B cell (primary cell): ENCODE results near the gene RNASE12. TPM values are rescaled to one million over a fixed set of nuclear protein-coding genes. Genes with fewer than 3 reads are reported as not detected.

Experiments
- ATAC-seq: fragments of 200-7000 bp; cut with Tn5 transposase; one replicate; pipeline ENCODE4 v1.10.0; 2021; ENCODE audit warnings: low read depth, mild to moderate bottlenecking, moderate number of reproducible peaks, moderate library complexity
- CTCF ChIA-PET: fragments of 350-600 bp; sonication (Branson Sonifier 250); formaldehyde crosslinking; loops from one replicate; lab custom pipeline; 2021; ENCODE audit warnings: antibody characterized with exemption, inconsistent platforms; lab: Charles Lee
- POLR2A ChIA-PET: fragments of 350-600 bp; sonication (Branson Sonifier 250); formaldehyde crosslinking; loops from one replicate; lab custom pipeline; 2021; ENCODE audit warnings: antibody characterized with exemption; lab: Charles Lee
- DNase-seq: peaks from one replicate; pipeline ENCODE4 v3.0.0; 2013
- H2AFZ ChIP-seq: 2 replicates; pipeline ENCODE4 v1.6.1; 2012; ENCODE audit warnings: mild to moderate bottlenecking, low read depth, low read length; ENCODE audit not compliant: insufficient read depth, poor library complexity, severe bottlenecking
- H3K27ac ChIP-seq, 2 donors: 1 replicate in 1 of 2; 2 replicates in 1 of 2; pipeline ENCODE4 v1.5.1; 2012 to 2013; ENCODE audit warnings: low read length in 2 of 2, mild to moderate bottlenecking in 2 of 2, moderate library complexity in 1 of 2
- H3K27me3 ChIP-seq, 4 experiments: fragments of 200-600 bp in 1 of 4; sonication (generic) in 1 of 4; replicated peaks in 1 of 4; 1 replicate in 2 of 4; 2 replicates in 2 of 4; pipeline versions ENCODE4 v1.6.1 to v1.7.0; 2013 to 2016; ENCODE audit warnings: low read length in 3 of 4, mild to moderate bottlenecking in 2 of 4, mixed read lengths in 1 of 4, moderate library complexity in 1 of 4; ENCODE audit not compliant: insufficient read depth in 4 of 4, control insufficient read depth in 3 of 4; ENCODE audit errors: control extremely low read depth in 1 of 4
- H3K36me3 ChIP-seq, 2 experiments: replicated peaks in 1 of 2; 1 replicate in 1 of 2; 2 replicates in 1 of 2; pipeline versions ENCODE4 v1.6.1 to v1.7.1; 2013; ENCODE audit warnings: low read length in 1 of 2; ENCODE audit not compliant: insufficient read depth in 2 of 2, control insufficient read depth in 1 of 2; ENCODE audit errors: control extremely low read depth in 1 of 2, extremely low read depth in 1 of 2
- H3K4me1 ChIP-seq, 2 donors: fragments of 200-600 bp in 1 of 2; sonication (generic) in 1 of 2; 1 replicate in 1 of 2; 2 replicates in 1 of 2; pipeline versions ENCODE4 v1.5.1 to v1.6.1; 2013 to 2017; ENCODE audit warnings: low read length in 2 of 2; ENCODE audit not compliant: control insufficient read depth in 2 of 2, insufficient read depth in 2 of 2
- H3K4me2 ChIP-seq: replicated peaks from 2 replicates; pipeline ENCODE3; 2012; ENCODE audit warnings: mild to moderate bottlenecking, low read depth, low read length; ENCODE audit not compliant: poor library complexity, severe bottlenecking
- H3K4me3 ChIP-seq, 5 experiments: fragments of 200-600 bp in 1 of 5; sonication (generic) in 1 of 5; 1 replicate in 3 of 5; 2 replicates in 2 of 5; pipeline versions ENCODE4 v1.5.1 to v1.7.0; 2011 to 2016; ENCODE audit warnings: low read length in 4 of 5, mild to moderate bottlenecking in 4 of 5, low read depth in 2 of 5, control low read depth in 1 of 5, moderate library complexity in 1 of 5; ENCODE audit not compliant: insufficient read depth in 1 of 5; ENCODE audit errors: control extremely low read depth in 1 of 5, extremely low read depth in 1 of 5
- H3K79me2 ChIP-seq: fragments of 200-600 bp; sonication (generic); one replicate; pipeline ENCODE4 v1.6.0; 2016; ENCODE audit warnings: low read length; ENCODE audit not compliant: control insufficient read depth, insufficient read depth
- H3K9ac ChIP-seq: fragments of 200-600 bp; sonication (generic); 2 replicates; pipeline ENCODE4 v1.6.1; 2017; ENCODE audit warnings: mild to moderate bottlenecking, low read length, moderate library complexity
- H3K9me3 ChIP-seq, 3 donors: one replicate each; pipeline versions ENCODE4 v1.6.1 to v1.7.1; 2013; ENCODE audit warnings: low read length in 2 of 3; ENCODE audit not compliant: control insufficient read depth in 2 of 3, insufficient read depth in 1 of 3; ENCODE audit errors: control extremely low read depth in 1 of 3
- H4K20me1 ChIP-seq: 2 replicates; pipeline ENCODE4 v1.6.0; 2012; ENCODE audit warnings: mild to moderate bottlenecking, low read length; ENCODE audit not compliant: insufficient read depth, control insufficient read depth, poor library complexity, severe bottlenecking
- H3K27ac Mint-ChIP-seq: one replicate; pipeline ENCODE4 v1.8.0; 2021; ENCODE audit warnings: mixed read lengths
- H3K27me3 Mint-ChIP-seq: one replicate; pipeline ENCODE4 v1.8.0; 2021; ENCODE audit warnings: mixed read lengths
- H3K4me1 Mint-ChIP-seq: one replicate; pipeline ENCODE4 v1.8.0; 2021; ENCODE audit warnings: mixed read lengths
- H3K4me3 Mint-ChIP-seq: one replicate; pipeline ENCODE4 v1.8.0; 2021; ENCODE audit warnings: mixed read lengths
- H3K9me3 Mint-ChIP-seq: one replicate; pipeline ENCODE4 v1.8.0; 2022; ENCODE audit warnings: mixed read lengths; ENCODE audit not compliant: insufficient read depth
- CTCF ChIP-seq: fragments of 200-600 bp; IDR thresholded peaks from one replicate; pipeline ENCODE4 v1.8.0; 2022; ENCODE audit warnings: antibody characterized with exemption, mild to moderate bottlenecking
- EZH2 ChIP-seq: IDR thresholded peaks from 2 replicates; pipeline ENCODE4 v1.6.1; 2012; ENCODE audit warnings: borderline replicate concordance, low read depth, mild to moderate bottlenecking, moderate library complexity, low read length; ENCODE audit not compliant: insufficient read depth, poor library complexity, severe bottlenecking
- WGBS: methylation state at CpG from one replicate; pipeline ENCODE4 v1.1.5; 2013; ENCODE audit warnings: missing lambda C conversion rate; ENCODE audit not compliant: insufficient coverage; 5-methylcytosine and 5-hydroxymethylcytosine counted together
- intact Hi-C: fragments of 100-400 bp; cut with micrococcal nuclease; formaldehyde crosslinking; loops from one replicate; pipeline ENCODE4 v1.10.0; 2022
- polyA plus RNA-seq: library from polyadenylated mRNA; depleted of rRNA; stranded (reverse); fragments of >200 nt; gene quantifications from 2 replicates; pipeline ENCODE4 v1.2.3, GENCODE V29; 2012
- total RNA-seq, 2 donors: library from RNA; stranded (reverse); fragments of 120-200 nt in 1 of 2; gene quantifications; 1 replicate in 1 of 2; 2 replicates in 1 of 2; pipeline versions ENCODE4 v1.2.3 to v1.2.4, GENCODE V29; 2013 to 2022

The RNASE12 gene
- total and polyA plus RNA-seq, 2 donors (not counting 1 experiment from before 2014, with no cell fraction given), result not detected

- POLR2A ChIA-PET, result no interaction called here
- peaks cover 0 to 4% (median 1%) of the 10 kb centered on the region in 4 experiments for H3K27me3 ChIP-seq
- Mint-ChIP-seq H3K27ac (no peak overlapping the region), H3K9me3 (no peaks in the 10 kb centered on the region), H3K4me1 (no peaks in the 10 kb centered on the region), H3K27me3 (peaks cover 9% of the 10 kb centered on the region), H3K4me3 (no peak overlapping the region)
- no peaks in the 10 kb centered on the region for H3K9me3 ChIP-seq
- H2AFZ ChIP-seq, result no peak overlapping the region
- H3K4me1 ChIP-seq, result no peaks in the 10 kb centered on the region
- no peak overlapping the region for H3K27ac ChIP-seq
- H3K4me2 ChIP-seq, result no peak overlapping the region
- no peak for TF ChIP-seq EZH2
- no peak for TF ChIP-seq CTCF
- WGBS, result 100% methylated on average over 2 of the region's 3 CpGs
- H3K36me3 ChIP-seq, result no peaks in the 10 kb centered on the region
- intact Hi-C loops, result no loop called here
- H3K79me2 ChIP-seq, result no peaks in the 10 kb centered on the region
- CTCF ChIA-PET, result no interaction called here
- ATAC-seq, result no peak
- no peak overlapping the region for H3K4me3 ChIP-seq
- H3K9ac ChIP-seq, result no peak overlapping the region
- no peaks in the 10 kb centered on the region for H4K20me1 ChIP-seq
- no peak for DNase-seq
Observed at GRCh38 chr14:20551606-20552005, 39.6 kb downstream of the RNASE12 start.

- Mint-ChIP-seq H3K4me3 (no peak overlapping the region), H3K27ac (no peak overlapping the region), H3K9me3 (no peaks in the 10 kb centered on the region), H3K27me3 (peaks cover 9% of the 10 kb centered on the region), H3K4me1 (no peaks in the 10 kb centered on the region)
- WGBS, result no CpG with 5 or more reads among the region's 2 CpGs
- Histone ChIP-seq H3K27me3 (peaks cover 0 to 8% (median 1%) of the 10 kb centered on the region in 4 experiments), H3K4me3 (no peak overlapping the region), H3K9me3 (no peaks in the 10 kb centered on the region), H3K4me2 (no peak overlapping the region), H3K9ac (no peak overlapping the region), H3K79me2 (no peaks in the 10 kb centered on the region), H3K36me3 (no peaks in the 10 kb centered on the region), H3K4me1 (no peaks in the 10 kb centered on the region), H4K20me1 (no peaks in the 10 kb centered on the region), H3K27ac (no peak overlapping the region), H2AFZ (no peak overlapping the region)
- no peak for DNase-seq
- ChIA-PET CTCF (no interaction called here), POLR2A (no interaction called here)
- intact Hi-C loops, result no loop called here
- no peak for TF ChIP-seq EZH2
- TF ChIP-seq CTCF, result no peak
- ATAC-seq, result no peak
Observed at GRCh38 chr14:20550926-20551325, 40.2 kb downstream of the RNASE12 start.
